Subcutaneous abdominal adipose tissue (tissue), 5 donors: Measurements from ENCODE around the gene TRHDE.
A peak's percentile ranks its signal among the peaks of the same experiment; 100 is the strongest.

Experiments
- H3K27ac ChIP-seq: one replicate; pipeline ENCODE4 v1.7.0; 2013; ENCODE audit warnings: low read depth, mild to moderate bottlenecking, inconsistent platforms, low read length, moderate library complexity
- H3K27me3 ChIP-seq, 5 donors: one replicate each; pipeline ENCODE4 v1.7.0; 2013; ENCODE audit warnings: low read length in 5 of 5, inconsistent platforms in 1 of 5; ENCODE audit not compliant: control insufficient read depth in 5 of 5, insufficient read depth in 4 of 5
- H3K36me3 ChIP-seq, 5 donors: one replicate each; pipeline ENCODE4 v1.7.0; 2013; ENCODE audit warnings: low read length in 5 of 5; ENCODE audit not compliant: control insufficient read depth in 5 of 5, insufficient read depth in 5 of 5
- H3K4me1 ChIP-seq, 5 donors: one replicate each; pipeline ENCODE4 v1.7.0; 2013; ENCODE audit warnings: low read length in 5 of 5, mild to moderate bottlenecking in 3 of 5, moderate library complexity in 1 of 5; ENCODE audit not compliant: control insufficient read depth in 5 of 5, insufficient read depth in 5 of 5
- H3K4me3 ChIP-seq, 5 donors: one replicate each; pipeline ENCODE4 v1.7.0; 2013; ENCODE audit warnings: low read length in 5 of 5, low read depth in 1 of 5
- H3K9ac ChIP-seq, 5 donors: one replicate each; pipeline ENCODE4 v1.7.0; 2013; ENCODE audit warnings: low read length in 5 of 5, mild to moderate bottlenecking in 4 of 5, moderate library complexity in 3 of 5
- H3K9me3 ChIP-seq, 5 donors: one replicate each; pipeline ENCODE4 v1.7.0; 2013; ENCODE audit warnings: low read length in 5 of 5; ENCODE audit not compliant: control insufficient read depth in 5 of 5
- donor health status: healthy.
- donor health status: healthy.
- donor health status: healthy.
- donor health status: healthy.
- donor health status: healthy.

TRHDE gene

GRCh38 chr12:72444125-72444524 lies 172.0 kb downstream of the TRHDE start:
- Histone ChIP-seq H3K9ac (no peak overlapping the region), H3K36me3 (no peaks in the 10 kb centered on the region), H3K4me1 (peaks cover 0 to 13% (median 0%) of the 10 kb centered on the region in 5 donors), H3K4me3 (no peak overlapping the region), H3K27me3 (no peaks in the 10 kb centered on the region), H3K9me3 (no peaks in the 10 kb centered on the region), H3K27ac (no peak overlapping the region)

- H3K4me1 ChIP-seq, result peaks cover 0 to 16% (median 0%) of the 10 kb centered on the region in 5 donors
- no peak overlapping the region for H3K9ac ChIP-seq
- no peak overlapping the region for H3K4me3 ChIP-seq
- H3K36me3 ChIP-seq, result no peaks in the 10 kb centered on the region
- no peak overlapping the region for H3K27ac ChIP-seq
- H3K27me3 ChIP-seq, result no peaks in the 10 kb centered on the region
- H3K9me3 ChIP-seq, result no peaks in the 10 kb centered on the region
Observed at GRCh38 chr12:72444566-72444965, 172.4 kb downstream of the TRHDE start.

GRCh38 chr12:72448089-72448488 lies 175.9 kb downstream of the TRHDE start:
- Histone ChIP-seq H3K36me3 (no peaks in the 10 kb centered on the region), H3K4me1 (peaks cover 0 to 20% (median 0%) of the 10 kb centered on the region in 5 donors), H3K27ac (no peak overlapping the region), H3K9me3 (peaks cover 0 to 2% (median 0%) of the 10 kb centered on the region in 5 donors), H3K27me3 (no peaks in the 10 kb centered on the region), H3K9ac (no peak overlapping the region), H3K4me3 (no peak overlapping the region)

- no peak overlapping the region for H3K4me3 ChIP-seq
- H3K36me3 ChIP-seq, result no peaks in the 10 kb centered on the region
- H3K4me1 ChIP-seq, result peaks cover 0 to 26% (median 0%) of the 10 kb centered on the region in 5 donors
- peaks cover 0 to 8% (median 5%) of the 10 kb centered on the region in 5 donors for H3K9me3 ChIP-seq
- no peak overlapping the region for H3K27ac ChIP-seq
- H3K27me3 ChIP-seq, result no peaks in the 10 kb centered on the region
- H3K9ac ChIP-seq, result no peak overlapping the region
Observed at GRCh38 chr12:72448805-72449204, 176.6 kb downstream of the TRHDE start.

- Histone ChIP-seq H3K9me3 (peaks cover 0 to 8% (median 5%) of the 10 kb centered on the region in 5 donors), H3K4me3 (peak overlapping the region in 1 of 5 donors; percentile 41), H3K9ac (no peak overlapping the region), H3K4me1 (peaks cover 0 to 23% (median 0%) of the 10 kb centered on the region in 5 donors), H3K36me3 (no peaks in the 10 kb centered on the region), H3K27ac (peak overlapping the region; percentile 19), H3K27me3 (no peaks in the 10 kb centered on the region)
Observed at GRCh38 chr12:72453066-72453465, 180.9 kb downstream of the TRHDE start.

GRCh38 chr12:72453550-72453949 lies 181.4 kb downstream of the TRHDE start:
- Histone ChIP-seq H3K36me3 (no peaks in the 10 kb centered on the region), H3K27ac (no peak overlapping the region)

GRCh38 chr12:72464471-72464870 lies 192.3 kb downstream of the TRHDE start:
- Histone ChIP-seq H3K9me3 (no peaks in the 10 kb centered on the region), H3K27me3 (no peaks in the 10 kb centered on the region), H3K4me3 (no peak overlapping the region), H3K27ac (no peak overlapping the region), H3K36me3 (no peaks in the 10 kb centered on the region), H3K9ac (no peak overlapping the region), H3K4me1 (peaks cover 0 to 7% (median 0%) of the 10 kb centered on the region in 5 donors)

More at GRCh38 chr12:72453550-72453949, 181.4 kb downstream of the TRHDE start:
- Histone ChIP-seq H3K9me3 (peaks cover 0 to 8% (median 5%) of the 10 kb centered on the region in 5 donors), H3K4me3 (peak overlapping the region in 1 of 5 donors; percentile 41), H3K27me3 (no peaks in the 10 kb centered on the region), H3K9ac (no peak overlapping the region), H3K4me1 (peaks cover 0 to 18% (median 0%) of the 10 kb centered on the region in 5 donors)

- peaks cover 0 to 7% (median 0%) of the 10 kb centered on the region in 5 donors for H3K4me1 ChIP-seq
Observed at GRCh38 chr12:72465155-72465554, 193.0 kb downstream of the TRHDE start.

GRCh38 chr12:72465940-72466630 lies 193.9 kb downstream of the TRHDE start:
- Histone ChIP-seq H3K27ac (no peak overlapping the region), H3K9me3 (no peaks in the 10 kb centered on the region), H3K36me3 (no peaks in the 10 kb centered on the region), H3K9ac (no peak overlapping the region), H3K27me3 (no peaks in the 10 kb centered on the region), H3K4me3 (no peak overlapping the region), H3K4me1 (peaks cover 0 to 7% (median 0%) of the 10 kb centered on the region in 5 donors)

More at GRCh38 chr12:72465155-72465554, 193.0 kb downstream of the TRHDE start:
- Histone ChIP-seq H3K9me3 (no peaks in the 10 kb centered on the region), H3K36me3 (no peaks in the 10 kb centered on the region), H3K27ac (no peak overlapping the region), H3K27me3 (no peaks in the 10 kb centered on the region), H3K4me3 (no peak overlapping the region), H3K9ac (no peak overlapping the region)

GRCh38 chr12:72467985-72468384 lies 195.8 kb downstream of the TRHDE start:
- no peak overlapping the region for H3K27ac ChIP-seq
- no peaks in the 10 kb centered on the region for H3K27me3 ChIP-seq
- peaks cover 0 to 7% (median 0%) of the 10 kb centered on the region in 5 donors for H3K4me1 ChIP-seq
- H3K4me3 ChIP-seq, result no peak overlapping the region
- no peaks in the 10 kb centered on the region for H3K9me3 ChIP-seq
- no peaks in the 10 kb centered on the region for H3K36me3 ChIP-seq
- H3K9ac ChIP-seq, result no peak overlapping the region
